Transverse colon (tissue), 4 donors: Measurements from ENCODE around the gene ADGRB3.

Experiments used
- EP300 ChIP-seq: sonication (generic); formaldehyde crosslinking; IDR thresholded peaks from one replicate; pipeline ENCODE4 v1.6.1; 2017; ENCODE audit warnings: antibody characterized with exemption, low read depth
- POLR2A ChIP-seq: fragments of 450-650 bp; IDR thresholded peaks from one replicate; pipeline ENCODE4 v1.6.1; 2016; ENCODE audit warnings: antibody characterized with exemption, mild to moderate bottlenecking, moderate library complexity
- POLR2AphosphoS5 ChIP-seq, 3 donors: sonication (generic); formaldehyde crosslinking; IDR thresholded peaks; one replicate each; pipeline ENCODE4 v1.6.1; 2016; ENCODE audit warnings: antibody characterized with exemption in 3 of 3
- TF ChIP-seq, protein P1 (sequence below), 5 experiments: fragments of 200-600 bp in 3 of 5; fragments of 450-650 bp in 2 of 5; sonication (generic) in 3 of 5; IDR thresholded peaks; 1 replicate in 2 of 5; 2 replicates in 3 of 5; pipeline ENCODE4 v1.5.1; 2016 to 2017; ENCODE audit warnings: antibody characterized with exemption in 5 of 5, inconsistent platforms in 3 of 5, mild to moderate bottlenecking in 2 of 5, moderate library complexity in 1 of 5

DNA sequence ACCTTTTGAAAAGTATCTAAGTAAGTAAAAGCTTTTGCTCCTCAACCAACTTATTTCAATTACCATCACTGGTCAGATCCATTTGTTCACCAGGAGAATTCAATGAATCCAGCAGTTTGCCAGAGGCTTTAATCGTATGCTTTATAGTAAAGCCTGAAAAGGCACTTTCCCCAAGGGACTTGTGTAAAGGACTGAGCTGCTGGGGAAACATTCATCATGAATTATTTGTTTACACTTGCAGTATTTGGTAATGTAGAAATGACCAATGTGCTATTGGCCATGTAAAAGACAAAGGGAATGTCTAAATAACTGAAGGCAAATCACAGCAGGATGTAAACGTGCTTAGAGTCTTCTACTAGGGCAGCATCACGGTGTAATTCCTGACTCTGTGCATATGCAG lies 471.4 kb downstream of the ADGRB3 start:
- TF ChIP-seq POLR2A: no peak
- TF ChIP-seq, protein P1, sequence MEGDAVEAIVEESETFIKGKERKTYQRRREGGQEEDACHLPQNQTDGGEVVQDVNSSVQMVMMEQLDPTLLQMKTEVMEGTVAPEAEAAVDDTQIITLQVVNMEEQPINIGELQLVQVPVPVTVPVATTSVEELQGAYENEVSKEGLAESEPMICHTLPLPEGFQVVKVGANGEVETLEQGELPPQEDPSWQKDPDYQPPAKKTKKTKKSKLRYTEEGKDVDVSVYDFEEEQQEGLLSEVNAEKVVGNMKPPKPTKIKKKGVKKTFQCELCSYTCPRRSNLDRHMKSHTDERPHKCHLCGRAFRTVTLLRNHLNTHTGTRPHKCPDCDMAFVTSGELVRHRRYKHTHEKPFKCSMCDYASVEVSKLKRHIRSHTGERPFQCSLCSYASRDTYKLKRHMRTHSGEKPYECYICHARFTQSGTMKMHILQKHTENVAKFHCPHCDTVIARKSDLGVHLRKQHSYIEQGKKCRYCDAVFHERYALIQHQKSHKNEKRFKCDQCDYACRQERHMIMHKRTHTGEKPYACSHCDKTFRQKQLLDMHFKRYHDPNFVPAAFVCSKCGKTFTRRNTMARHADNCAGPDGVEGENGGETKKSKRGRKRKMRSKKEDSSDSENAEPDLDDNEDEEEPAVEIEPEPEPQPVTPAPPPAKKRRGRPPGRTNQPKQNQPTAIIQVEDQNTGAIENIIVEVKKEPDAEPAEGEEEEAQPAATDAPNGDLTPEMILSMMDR (IDR thresholded peaks at IDR 0.05): no peak
- TF ChIP-seq EP300: no peak
- no peak for TF ChIP-seq POLR2AphosphoS5 (IDR thresholded peaks at IDR 0.05)
